ENCODE data around the gene ATF2. TPM values are rescaled to one million over a fixed set of nuclear protein-coding genes. Genes with fewer than 3 reads are reported as not detected.

ATF2 gene
- total and polyA plus RNA-seq, 2 donors (not counting 3 experiments of a cell fraction or from before 2014, with no cell fraction given), result 36.3 to 57.1 TPM

DNA sequence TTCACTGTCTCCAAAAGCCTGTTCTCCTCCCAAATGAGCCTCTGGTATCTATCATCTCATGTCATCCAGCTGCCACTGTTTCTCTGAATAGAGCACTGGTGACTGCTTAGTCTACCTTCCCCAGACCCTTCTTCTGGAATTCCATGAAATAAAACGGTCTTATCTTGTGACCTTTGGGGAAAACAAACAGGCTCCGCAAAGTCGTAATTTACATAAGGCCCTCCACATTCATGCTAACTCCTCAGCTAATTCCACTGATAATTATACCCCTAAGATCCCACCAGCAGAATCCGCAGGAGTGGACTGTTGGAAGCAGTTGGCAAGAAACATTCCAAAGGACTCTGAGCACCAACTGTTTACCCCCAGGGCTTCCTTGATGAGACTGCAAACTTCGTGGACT is 129.0 kb downstream of the ATF2 start:
- ChIA-PET POLR2A (no interaction called here), CTCF (interaction anchor here (1.2 to 1.4 kb wide), 4 partner anchors 243 to 1059 kb away, joined by 3 to 5 read pairs (median 4); no protein-coding TSS in a partner anchor)
- Histone ChIP-seq H4K20me1 (replicated peaks; ENCODE audit: control insufficient read depth, extremely low read depth, insufficient read depth, low read length) (no peaks in the 10 kb centered on the region), H3K4me3 (replicated peaks in 1 of 3; ENCODE audit: insufficient read depth in 1 of 3, low read depth in 1 of 3, low read length in 3 of 3) (no peak overlapping the region), H3K27me3 (ENCODE audit: control insufficient read depth in 2 of 2, insufficient read depth in 2 of 2, low read length in 2 of 2) (no peaks in the 10 kb centered on the region), H3K4me2 (ENCODE audit: insufficient read depth, low read length) (no peak overlapping the region), H3K79me2 (ENCODE audit: control insufficient read depth, insufficient read depth, low read length) (no peaks in the 10 kb centered on the region), H3K9ac (replicated peaks; ENCODE audit: extremely low read depth, insufficient read depth, low read length) (no peak overlapping the region), H3K9me1 (replicated peaks; ENCODE audit: control insufficient read depth, extremely low read depth, insufficient read depth, low read length) (no peaks in the 10 kb centered on the region), H2AFZ (ENCODE audit: low read depth, low read length) (no peak overlapping the region), H3K27ac (ENCODE audit: insufficient read depth, low read depth, low read length) (no peak overlapping the region), H3K36me3 (ENCODE audit: control insufficient read depth in 2 of 2, extremely low read depth in 1 of 2, insufficient read depth in 2 of 2, low read length in 2 of 2) (no peaks in the 10 kb centered on the region), H3K9me3 (replicated peaks; ENCODE audit: control insufficient read depth, insufficient read depth, low read length) (no peaks in the 10 kb centered on the region), H3K4me1 (ENCODE audit: control insufficient read depth, extremely low read depth, insufficient read depth, low read length) (no peaks in the 10 kb centered on the region)
- DNase-seq (ENCODE audit: low read depth, low spot score) (no peak), FAIRE-seq (no peak)
- no TSS peak for BruUV-seq (replicated peaks)
- TF ChIP-seq POLR2AphosphoS5 (IDR thresholded peaks at IDR 0.05; ENCODE audit: insufficient read depth, low read depth, low read length), result no peak
- no peak for TF ChIP-seq EZH2 (IDR thresholded peaks at IDR 0.05; ENCODE audit: borderline replicate concordance, low read depth, low read length, severe bottlenecking)
- no peak for TF ChIP-seq POLR2A (IDR thresholded peaks at IDR 0.05; ENCODE audit: low read depth, low read length)
- intact Hi-C loops (cut with micrococcal nuclease), result loop anchor here (10.0 kb wide), 1 partner anchor 146 kb away; the partner anchor contains the start of gene ATP5MC3
- dilution Hi-C loops (cut with MboI; ENCODE audit: extremely low pct_ligation_motif_present, low sequenced_read_pairs), result no loop called here

DNA sequence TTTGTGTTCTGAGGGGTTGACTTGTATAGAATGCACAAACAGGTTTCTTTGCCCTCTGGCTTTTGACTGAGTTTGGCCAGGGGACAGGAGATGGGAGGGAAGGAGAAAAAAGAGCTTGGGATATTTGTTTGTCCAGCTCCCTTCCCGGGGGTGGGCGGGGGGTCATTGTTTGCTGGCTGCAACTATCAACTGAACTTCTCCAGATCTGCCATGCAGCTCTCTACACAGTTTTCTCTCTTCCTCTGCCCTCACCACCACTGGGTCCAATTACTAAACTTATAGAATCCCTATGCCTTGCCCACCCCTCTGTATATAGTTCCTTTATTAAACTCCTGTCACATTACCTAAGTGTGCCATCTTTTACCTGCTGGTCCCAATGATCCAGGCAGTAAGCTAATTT is 130.1 kb downstream of the ATF2 start:
- no peaks in the 10 kb centered on the region for H3K9me3 ChIP-seq (replicated peaks; ENCODE audit: control insufficient read depth, insufficient read depth, low read length)
- no TSS peak for BruUV-seq (replicated peaks)
- no peak overlapping the region for H3K9ac ChIP-seq (replicated peaks; ENCODE audit: extremely low read depth, insufficient read depth, low read length)
- H3K36me3 ChIP-seq (ENCODE audit: control insufficient read depth in 2 of 2, extremely low read depth in 1 of 2, insufficient read depth in 2 of 2, low read length in 2 of 2), result no peaks in the 10 kb centered on the region
- no peaks in the 10 kb centered on the region for H3K79me2 ChIP-seq (ENCODE audit: control insufficient read depth, insufficient read depth, low read length)
- H3K9me1 ChIP-seq (replicated peaks; ENCODE audit: control insufficient read depth, extremely low read depth, insufficient read depth, low read length), result no peaks in the 10 kb centered on the region
- no peak overlapping the region for H2AFZ ChIP-seq (ENCODE audit: low read depth, low read length)
- no peaks in the 10 kb centered on the region for H3K27me3 ChIP-seq (ENCODE audit: control insufficient read depth in 2 of 2, insufficient read depth in 2 of 2, low read length in 2 of 2)
- POLR2A ChIA-PET, result no interaction called here
- no peak overlapping the region for H3K27ac ChIP-seq (ENCODE audit: insufficient read depth, low read depth, low read length)
- H3K4me2 ChIP-seq (ENCODE audit: insufficient read depth, low read length), result no peak overlapping the region
- CTCF ChIA-PET, result interaction anchor here (0.6 to 1.5 kb wide), 10 partner anchors 25 to 1060 kb away, joined by 3 to 7 read pairs (median 4); no protein-coding TSS in a partner anchor
- DNase-seq (ENCODE audit: low read depth, low spot score) (no peak), FAIRE-seq (no peak)
- no peak overlapping the region for H3K4me3 ChIP-seq (replicated peaks in 1 of 3; ENCODE audit: insufficient read depth in 1 of 3, low read depth in 1 of 3, low read length in 3 of 3)
- H3K4me1 ChIP-seq (ENCODE audit: control insufficient read depth, extremely low read depth, insufficient read depth, low read length), result no peaks in the 10 kb centered on the region
- no peaks in the 10 kb centered on the region for H4K20me1 ChIP-seq (replicated peaks; ENCODE audit: control insufficient read depth, extremely low read depth, insufficient read depth, low read length)
- intact Hi-C loops (cut with micrococcal nuclease) (loop anchor here (2.0 to 10.0 kb wide), 2 partner anchors 147 to 291 kb away; partner anchors contain the start of gene ATP5MC3), dilution Hi-C loops (cut with MboI; ENCODE audit: extremely low pct_ligation_motif_present, low sequenced_read_pairs) (no loop called here)
- no peak for TF ChIP-seq POLR2A (IDR thresholded peaks at IDR 0.05; ENCODE audit: low read depth, low read length)
- TF ChIP-seq, protein P1, sequence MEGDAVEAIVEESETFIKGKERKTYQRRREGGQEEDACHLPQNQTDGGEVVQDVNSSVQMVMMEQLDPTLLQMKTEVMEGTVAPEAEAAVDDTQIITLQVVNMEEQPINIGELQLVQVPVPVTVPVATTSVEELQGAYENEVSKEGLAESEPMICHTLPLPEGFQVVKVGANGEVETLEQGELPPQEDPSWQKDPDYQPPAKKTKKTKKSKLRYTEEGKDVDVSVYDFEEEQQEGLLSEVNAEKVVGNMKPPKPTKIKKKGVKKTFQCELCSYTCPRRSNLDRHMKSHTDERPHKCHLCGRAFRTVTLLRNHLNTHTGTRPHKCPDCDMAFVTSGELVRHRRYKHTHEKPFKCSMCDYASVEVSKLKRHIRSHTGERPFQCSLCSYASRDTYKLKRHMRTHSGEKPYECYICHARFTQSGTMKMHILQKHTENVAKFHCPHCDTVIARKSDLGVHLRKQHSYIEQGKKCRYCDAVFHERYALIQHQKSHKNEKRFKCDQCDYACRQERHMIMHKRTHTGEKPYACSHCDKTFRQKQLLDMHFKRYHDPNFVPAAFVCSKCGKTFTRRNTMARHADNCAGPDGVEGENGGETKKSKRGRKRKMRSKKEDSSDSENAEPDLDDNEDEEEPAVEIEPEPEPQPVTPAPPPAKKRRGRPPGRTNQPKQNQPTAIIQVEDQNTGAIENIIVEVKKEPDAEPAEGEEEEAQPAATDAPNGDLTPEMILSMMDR (IDR thresholded peaks at IDR 0.05; ENCODE audit: extremely low read depth in 1 of 2, insufficient read depth in 1 of 2, low read depth in 1 of 2, low read length in 2 of 2), result no peak
- TF ChIP-seq FOS (IDR thresholded peaks at IDR 0.05; ENCODE audit: borderline replicate concordance, insufficient read depth, low read length), result no peak
- no peak for TF ChIP-seq POLR2AphosphoS5 (IDR thresholded peaks at IDR 0.05; ENCODE audit: insufficient read depth, low read depth, low read length)
- TF ChIP-seq JUN (IDR thresholded peaks at IDR 0.05; ENCODE audit: borderline replicate concordance, insufficient read depth, insufficient read length, low read depth), result no peak
- TF ChIP-seq, protein P2, sequence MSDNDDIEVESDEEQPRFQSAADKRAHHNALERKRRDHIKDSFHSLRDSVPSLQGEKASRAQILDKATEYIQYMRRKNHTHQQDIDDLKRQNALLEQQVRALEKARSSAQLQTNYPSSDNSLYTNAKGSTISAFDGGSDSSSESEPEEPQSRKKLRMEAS (IDR thresholded peaks at IDR 0.05; ENCODE audit: insufficient read depth, insufficient read length), result no peak
- TF ChIP-seq GATA2 (IDR thresholded peaks at IDR 0.05; ENCODE audit: insufficient read depth, insufficient read length, low read depth, low read length), result no peak
- no peak for TF ChIP-seq MYC (IDR thresholded peaks at IDR 0.05; ENCODE audit: low read depth, low read length)
- TF ChIP-seq EZH2 (IDR thresholded peaks at IDR 0.05; ENCODE audit: borderline replicate concordance, low read depth, low read length, severe bottlenecking), result no peak

Measured in endothelial cell of umbilical vein (primary cell).